Measurements from ENCODE around the gene KRT86. TPM values are rescaled to one million over a fixed set of nuclear protein-coding genes. Genes with fewer than 3 reads are reported as not detected.

Gene KRT86
- polyA plus RNA-seq, 1 of the 3 experiments (the other 2 are of a cell fraction): 0.56 TPM

DNA sequence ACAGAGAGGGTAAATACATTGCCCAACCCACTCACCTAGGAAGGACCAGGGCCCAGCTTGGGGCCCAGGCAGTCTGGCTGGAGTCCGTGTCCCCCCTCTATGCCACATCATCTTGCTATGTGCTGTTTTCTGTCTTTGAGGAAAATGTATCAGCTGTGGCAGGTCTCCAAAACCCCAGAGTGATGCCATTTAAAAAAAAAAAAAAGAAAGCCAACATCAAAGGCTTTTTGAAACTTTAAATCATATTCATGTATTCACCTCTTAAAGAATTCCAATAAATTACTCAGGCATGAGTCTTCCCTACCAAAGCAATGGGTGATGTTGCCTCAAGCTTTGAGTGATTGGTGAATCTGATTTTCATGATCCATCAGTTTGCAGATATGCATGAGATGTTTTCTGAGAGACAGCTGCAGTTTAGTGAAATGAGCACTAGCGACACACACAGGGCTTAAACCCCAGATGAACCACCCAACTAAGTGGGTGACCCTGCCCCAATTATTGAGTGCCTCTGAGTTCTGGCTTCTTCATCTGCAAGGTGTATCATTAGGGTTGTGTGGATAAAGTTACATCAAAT lies 10.8 kb downstream of the KRT86 start:
- no peak overlapping the region for H3K4me3 ChIP-seq (ENCODE audit: low read depth in 2 of 2, low read length in 1 of 2)
- no peaks in the 10 kb centered on the region for H3K79me2 ChIP-seq (ENCODE audit: insufficient read depth)
- peaks cover 0 to 20% of the 10 kb centered on the region in 2 experiments; a peak in 3 of 4 replicates for H3K4me1 ChIP-seq (ENCODE audit: control insufficient read depth in 1 of 2, insufficient read depth in 2 of 2, low read depth in 1 of 2, low read length in 1 of 2)
- 0 out of 2 replicates have a peak overlapping the region, but pooled peaks have one; percentile 2 for H3K4me2 ChIP-seq
- H3K9ac ChIP-seq: peak overlapping the region; percentile 2; the same call in 1 of the 2 replicates
- POLR2A ChIA-PET: no interaction called here
- no peaks in the 10 kb centered on the region for H3K9me3 ChIP-seq
- peaks cover 35% of the 10 kb centered on the region for H3F3A ChIP-seq (replicated peaks; ENCODE audit: insufficient read depth)
- DNase-seq: no peak
- no peaks in the 10 kb centered on the region for H3K9me2 ChIP-seq
- CTCF ChIA-PET: interaction anchor here (1.5 to 2.2 kb wide), 4 partner anchors 22 to 72 kb away, joined by 5 to 9 read pairs (median 6); no protein-coding TSS in a partner anchor
- H3K27ac ChIP-seq (ENCODE audit: low read depth in 2 of 2, low read length in 1 of 2): peak overlapping the region in 1 of 2 experiments; percentile 58; a peak in 2 of 4 replicates
- H3K27me3 ChIP-seq (ENCODE audit: insufficient read depth): no peaks in the 10 kb centered on the region
- WGBS (ENCODE audit: low lambda C conversion rate): 40% methylated on average over 2 of the region's 2 CpGs
- TF ChIP-seq JUND (IDR thresholded peaks at IDR 0.05): peak; percentile 72
- TF ChIP-seq POLR2AphosphoS5 (IDR thresholded peaks at IDR 0.05; ENCODE audit: low read depth, low read length): no peak
- peak; percentile 74 for TF ChIP-seq NFIC (IDR thresholded peaks at IDR 0.05; ENCODE audit: borderline replicate concordance)
- TF ChIP-seq, protein P1, sequence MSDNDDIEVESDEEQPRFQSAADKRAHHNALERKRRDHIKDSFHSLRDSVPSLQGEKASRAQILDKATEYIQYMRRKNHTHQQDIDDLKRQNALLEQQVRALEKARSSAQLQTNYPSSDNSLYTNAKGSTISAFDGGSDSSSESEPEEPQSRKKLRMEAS (IDR thresholded peaks at IDR 0.05; ENCODE audit: low read depth): no peak
- peak; percentile 73; the same call in 1 of the 2 replicates for TF ChIP-seq TEAD4 (IDR thresholded peaks at IDR 0.05; ENCODE audit: borderline replicate concordance, insufficient read depth)
- TF ChIP-seq RXRA (IDR thresholded peaks at IDR 0.05; ENCODE audit: borderline replicate concordance, low read depth): peak; percentile 74; the same call in 1 of the 2 replicates
- TF ChIP-seq FOSL2 (IDR thresholded peaks at IDR 0.05; ENCODE audit: borderline replicate concordance, low read depth): peak; percentile 53
- TF ChIP-seq TCF12 (IDR thresholded peaks at IDR 0.05): peak; percentile 94
- TF ChIP-seq EP300 (IDR thresholded peaks at IDR 0.05; ENCODE audit: borderline replicate concordance in 1 of 2, low read depth in 1 of 2, low read length in 1 of 2): peak in 1 of 2 experiments; percentile 84; a peak in 2 of 4 replicates
- TF ChIP-seq, protein P2, sequence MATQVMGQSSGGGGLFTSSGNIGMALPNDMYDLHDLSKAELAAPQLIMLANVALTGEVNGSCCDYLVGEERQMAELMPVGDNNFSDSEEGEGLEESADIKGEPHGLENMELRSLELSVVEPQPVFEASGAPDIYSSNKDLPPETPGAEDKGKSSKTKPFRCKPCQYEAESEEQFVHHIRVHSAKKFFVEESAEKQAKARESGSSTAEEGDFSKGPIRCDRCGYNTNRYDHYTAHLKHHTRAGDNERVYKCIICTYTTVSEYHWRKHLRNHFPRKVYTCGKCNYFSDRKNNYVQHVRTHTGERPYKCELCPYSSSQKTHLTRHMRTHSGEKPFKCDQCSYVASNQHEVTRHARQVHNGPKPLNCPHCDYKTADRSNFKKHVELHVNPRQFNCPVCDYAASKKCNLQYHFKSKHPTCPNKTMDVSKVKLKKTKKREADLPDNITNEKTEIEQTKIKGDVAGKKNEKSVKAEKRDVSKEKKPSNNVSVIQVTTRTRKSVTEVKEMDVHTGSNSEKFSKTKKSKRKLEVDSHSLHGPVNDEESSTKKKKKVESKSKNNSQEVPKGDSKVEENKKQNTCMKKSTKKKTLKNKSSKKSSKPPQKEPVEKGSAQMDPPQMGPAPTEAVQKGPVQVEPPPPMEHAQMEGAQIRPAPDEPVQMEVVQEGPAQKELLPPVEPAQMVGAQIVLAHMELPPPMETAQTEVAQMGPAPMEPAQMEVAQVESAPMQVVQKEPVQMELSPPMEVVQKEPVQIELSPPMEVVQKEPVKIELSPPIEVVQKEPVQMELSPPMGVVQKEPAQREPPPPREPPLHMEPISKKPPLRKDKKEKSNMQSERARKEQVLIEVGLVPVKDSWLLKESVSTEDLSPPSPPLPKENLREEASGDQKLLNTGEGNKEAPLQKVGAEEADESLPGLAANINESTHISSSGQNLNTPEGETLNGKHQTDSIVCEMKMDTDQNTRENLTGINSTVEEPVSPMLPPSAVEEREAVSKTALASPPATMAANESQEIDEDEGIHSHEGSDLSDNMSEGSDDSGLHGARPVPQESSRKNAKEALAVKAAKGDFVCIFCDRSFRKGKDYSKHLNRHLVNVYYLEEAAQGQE (IDR thresholded peaks at IDR 0.05; ENCODE audit: low read depth, low read length): no peak
- no peak for TF ChIP-seq ELF1 (IDR thresholded peaks at IDR 0.05)
- TF ChIP-seq, protein P3, sequence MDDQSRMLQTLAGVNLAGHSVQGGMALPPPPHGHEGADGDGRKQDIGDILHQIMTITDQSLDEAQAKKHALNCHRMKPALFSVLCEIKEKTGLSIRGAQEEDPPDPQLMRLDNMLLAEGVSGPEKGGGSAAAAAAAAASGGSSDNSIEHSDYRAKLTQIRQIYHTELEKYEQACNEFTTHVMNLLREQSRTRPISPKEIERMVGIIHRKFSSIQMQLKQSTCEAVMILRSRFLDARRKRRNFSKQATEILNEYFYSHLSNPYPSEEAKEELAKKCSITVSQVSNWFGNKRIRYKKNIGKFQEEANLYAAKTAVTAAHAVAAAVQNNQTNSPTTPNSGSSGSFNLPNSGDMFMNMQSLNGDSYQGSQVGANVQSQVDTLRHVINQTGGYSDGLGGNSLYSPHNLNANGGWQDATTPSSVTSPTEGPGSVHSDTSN (IDR thresholded peaks at IDR 0.05): peak; percentile 92
- H4K20me1 ChIP-seq (ENCODE audit: insufficient read depth): no peaks in the 10 kb centered on the region
- H2AFZ ChIP-seq (ENCODE audit: low read depth): no peak overlapping the region
- no peaks in the 10 kb centered on the region for H3K36me3 ChIP-seq (replicated peaks in 1 of 2; ENCODE audit: control insufficient read depth in 1 of 2, insufficient read depth in 2 of 2, low read length in 1 of 2)
